Naive B cell (primary cell): ENCODE data around the gene HK1. TPM values are rescaled to one million over a fixed set of nuclear protein-coding genes. Genes with fewer than 3 reads are reported as not detected.
A peak's percentile ranks its signal among the peaks of the same experiment; 100 is the strongest.
"Not testable (repeated sequence)": the region's sequence is repeated elsewhere in the genome, so short reads cannot be mapped to it uniquely, and the experiment has no call there.

Source experiments
- ATAC-seq, 2 donors: fragments of 150-1000 bp; cut with Tn5 transposase; 2 replicates each; pipeline ENCODE4 v1.10.0; 2021; ENCODE audit warnings: low read depth in 2 of 2, mild to moderate bottlenecking in 2 of 2, moderate library complexity in 2 of 2
- DNase-seq: peaks from one replicate; pipeline ENCODE4 v3.0.0; 2022
- H3K27ac Mint-ChIP-seq, 6 donors: one replicate each; pipeline ENCODE4 v1.8.0; 2020 to 2022; ENCODE audit warnings: mild to moderate bottlenecking in 6 of 6, mixed read lengths in 6 of 6, moderate library complexity in 5 of 6, inconsistent platforms in 2 of 6
- H3K27me3 Mint-ChIP-seq, 3 donors: one replicate each; pipeline ENCODE4 v1.8.0; 2021 to 2022; ENCODE audit warnings: mixed read lengths in 3 of 3, mild to moderate bottlenecking in 1 of 3
- H3K36me3 Mint-ChIP-seq, 2 donors: one replicate each; pipeline ENCODE4 v1.8.0; 2020 to 2022; ENCODE audit warnings: mixed read lengths in 2 of 2, inconsistent platforms in 1 of 2, mild to moderate bottlenecking in 1 of 2
- H3K4me1 Mint-ChIP-seq, 3 donors: one replicate each; pipeline ENCODE4 v1.8.0; 2020 to 2022; ENCODE audit warnings: mixed read lengths in 3 of 3, inconsistent platforms in 1 of 3, mild to moderate bottlenecking in 1 of 3, moderate library complexity in 1 of 3
- H3K4me3 Mint-ChIP-seq, 8 donors: one replicate each; pipeline ENCODE4 v1.8.0; 2020 to 2022; ENCODE audit warnings: mild to moderate bottlenecking in 8 of 8, mixed read lengths in 8 of 8, moderate library complexity in 8 of 8, inconsistent platforms in 2 of 8
- H3K9me3 Mint-ChIP-seq, 7 donors: one replicate each; pipeline ENCODE4 v1.8.0; 2020 to 2022; ENCODE audit warnings: mixed read lengths in 7 of 7, mild to moderate bottlenecking in 5 of 7, inconsistent platforms in 2 of 7, moderate library complexity in 1 of 7
- polyA plus RNA-seq, 6 donors: library from polyadenylated mRNA; unstranded; fragments of 300-500 nt; fragmentation: Illumina TruSeq; gene quantifications; one replicate each; pipeline ENCODE4 v1.2.3, GENCODE V29; 2021; ENCODE audit warnings: low read depth in 6 of 6

Gene HK1
- polyA plus RNA-seq, 6 donors from 2014 or later: 45.7 to 71.0 (median 59.3) TPM

- Mint-ChIP-seq H3K36me3 (no peaks in the 10 kb centered on the region), H3K4me1 (peaks cover 17 to 40% (median 30%) of the 10 kb centered on the region in 3 donors), H3K9me3 (no peaks in the 10 kb centered on the region), H3K27me3 (no peaks in the 10 kb centered on the region), H3K4me3 (peak overlapping the region; percentile 92 to 97 (median 96)), H3K27ac (peak overlapping the region; percentile 47 to 91 (median 82))
- ATAC-seq: peak; percentile 89
- DNase-seq: peak; percentile 91
Measured at GRCh38 chr10:69318106-69318866, 40.0 kb downstream of the HK1 start.

- no peaks in the 10 kb centered on the region for H3K36me3 Mint-ChIP-seq
- peak overlapping the region; percentile 63 to 95 (median 90) for H3K27ac Mint-ChIP-seq
- peak; percentile 6 to 7 for ATAC-seq
- no peaks in the 10 kb centered on the region for H3K27me3 Mint-ChIP-seq
- H3K4me3 Mint-ChIP-seq: peak overlapping the region; percentile 92 to 97 (median 96)
- DNase-seq: peak; percentile 21
- H3K9me3 Mint-ChIP-seq: no peaks in the 10 kb centered on the region
- peaks cover 17 to 44% (median 30%) of the 10 kb centered on the region in 3 donors for H3K4me1 Mint-ChIP-seq
Measured at GRCh38 chr10:69318867-69319727, 40.8 kb downstream of the HK1 start.

- no peaks in the 10 kb centered on the region for H3K27me3 Mint-ChIP-seq
- peak overlapping the region in 5 of 6 donors; percentile 64 to 95 (median 88) for H3K27ac Mint-ChIP-seq
- ATAC-seq (no peak), DNase-seq (no peak)
- H3K4me1 Mint-ChIP-seq: peaks cover 17 to 47% (median 30%) of the 10 kb centered on the region in 3 donors
- H3K36me3 Mint-ChIP-seq: no peaks in the 10 kb centered on the region
- H3K9me3 Mint-ChIP-seq: no peaks in the 10 kb centered on the region
- H3K4me3 Mint-ChIP-seq: peak overlapping the region; percentile 92 to 97 (median 96)
Measured at GRCh38 chr10:69319841-69320316, 41.6 kb downstream of the HK1 start.

- no peaks in the 10 kb centered on the region for H3K9me3 Mint-ChIP-seq
- peak overlapping the region; percentile 77 to 97 (median 96) for H3K4me3 Mint-ChIP-seq
- ATAC-seq: no peak
- H3K27me3 Mint-ChIP-seq: no peaks in the 10 kb centered on the region
- H3K27ac Mint-ChIP-seq: peak overlapping the region in 1 of 6 donors; percentile 61
- no peaks in the 10 kb centered on the region for H3K36me3 Mint-ChIP-seq
- DNase-seq: no peak
- peaks cover 17 to 53% (median 30%) of the 10 kb centered on the region in 3 donors for H3K4me1 Mint-ChIP-seq
Measured at GRCh38 chr10:69320521-69320920, 42.2 kb downstream of the HK1 start.

- H3K27me3 Mint-ChIP-seq: no peaks in the 10 kb centered on the region
- no peaks in the 10 kb centered on the region for H3K9me3 Mint-ChIP-seq
- H3K27ac Mint-ChIP-seq: peak overlapping the region in 2 of 6 donors; percentile 61 to 80
- H3K4me3 Mint-ChIP-seq: peak overlapping the region in 6 of 8 donors; percentile 60 to 97 (median 96)
- peaks cover 13 to 60% (median 33%) of the 10 kb centered on the region in 3 donors for H3K4me1 Mint-ChIP-seq
- ATAC-seq (no peak), DNase-seq (no peak)
- H3K36me3 Mint-ChIP-seq: no peaks in the 10 kb centered on the region
Measured at GRCh38 chr10:69321039-69321715, 42.9 kb downstream of the HK1 start.

- DNase-seq (no peak), ATAC-seq (no peak)
- Mint-ChIP-seq H3K36me3 (no peaks in the 10 kb centered on the region), H3K4me1 (peaks cover 13 to 62% (median 35%) of the 10 kb centered on the region in 3 donors), H3K4me3 (peak overlapping the region in 1 of 8 donors; percentile 97), H3K9me3 (no peaks in the 10 kb centered on the region), H3K27ac (peak overlapping the region in 1 of 6 donors; percentile 42), H3K27me3 (no peaks in the 10 kb centered on the region)
Measured at GRCh38 chr10:69321865-69322264, 43.6 kb downstream of the HK1 start.

GRCh38 chr10:69322346-69322745 lies 44.0 kb downstream of the HK1 start:
- H3K4me3 Mint-ChIP-seq, H3K36me3 Mint-ChIP-seq, H3K27ac Mint-ChIP-seq, ATAC-seq, H3K27me3 Mint-ChIP-seq, H3K9me3 Mint-ChIP-seq, DNase-seq: not testable (repeated sequence)
- H3K4me1 Mint-ChIP-seq: peaks cover 12 to 64% (median 35%) of the 10 kb centered on the region in 3 donors

GRCh38 chr10:69323622-69324021 lies 45.3 kb downstream of the HK1 start:
- Mint-ChIP-seq H3K27me3 (no peaks in the 10 kb centered on the region), H3K36me3 (no peaks in the 10 kb centered on the region), H3K27ac (peak overlapping the region in 2 of 6 donors; percentile 13 to 79), H3K4me3 (peak overlapping the region in 1 of 8 donors; percentile 58), H3K9me3 (no peaks in the 10 kb centered on the region), H3K4me1 (peaks cover 24 to 71% (median 41%) of the 10 kb centered on the region in 3 donors)
- no peak for ATAC-seq
- DNase-seq: no peak

- H3K27me3 Mint-ChIP-seq: no peaks in the 10 kb centered on the region
- no peaks in the 10 kb centered on the region for H3K36me3 Mint-ChIP-seq
- DNase-seq: no peak
- no peak overlapping the region for H3K4me3 Mint-ChIP-seq
- H3K27ac Mint-ChIP-seq: no peak overlapping the region
- H3K4me1 Mint-ChIP-seq: peaks cover 29 to 75% (median 42%) of the 10 kb centered on the region in 3 donors
- no peaks in the 10 kb centered on the region for H3K9me3 Mint-ChIP-seq
- ATAC-seq: no peak
Measured at GRCh38 chr10:69324583-69324982, 46.3 kb downstream of the HK1 start.

GRCh38 chr10:69325637-69326523 lies 47.6 kb downstream of the HK1 start:
- H3K4me3 Mint-ChIP-seq, DNase-seq, H3K36me3 Mint-ChIP-seq, H3K9me3 Mint-ChIP-seq, H3K27me3 Mint-ChIP-seq, ATAC-seq: not testable (repeated sequence)
- Mint-ChIP-seq H3K4me1 (peaks cover 26 to 70% (median 39%) of the 10 kb centered on the region in 3 donors), H3K27ac (peak overlapping the region in 3 of 6 donors; percentile 28 to 82 (median 38))

- Mint-ChIP-seq H3K36me3 (no peaks in the 10 kb centered on the region), H3K4me3 (peak overlapping the region in 1 of 8 donors; percentile 15), H3K27ac (peak overlapping the region in 1 of 6 donors; percentile 77), H3K4me1 (peaks cover 25 to 63% (median 38%) of the 10 kb centered on the region in 3 donors), H3K9me3 (no peaks in the 10 kb centered on the region), H3K27me3 (no peaks in the 10 kb centered on the region)
- ATAC-seq (no peak), DNase-seq (no peak)
Measured at GRCh38 chr10:69326692-69327091, 48.4 kb downstream of the HK1 start.
